Ishikawa (cell line): ENCODE measurements around the gene GSN.

Source experiments
- CEBPB ChIP-seq: IDR thresholded peaks from 2 replicates; pipeline ENCODE4 v1.6.1; 2012
- CREB1 ChIP-seq: IDR thresholded peaks from 2 replicates; pipeline ENCODE4 v1.6.1; 2012; ENCODE audit warnings: low read depth
- EGR1 ChIP-seq: IDR thresholded peaks from 2 replicates; pipeline ENCODE4 v1.6.1; 2012
- EP300 ChIP-seq: IDR thresholded peaks from 2 replicates; pipeline ENCODE4 v1.6.1; 2012; ENCODE audit warnings: borderline replicate concordance
- FOXM1 ChIP-seq: IDR thresholded peaks from 2 replicates; pipeline ENCODE4 v1.6.1; 2012; ENCODE audit warnings: low read depth, borderline replicate concordance
- NFIC ChIP-seq: IDR thresholded peaks from 2 replicates; pipeline ENCODE4 v1.6.1; 2012
- RAD21 ChIP-seq: IDR thresholded peaks from 2 replicates; pipeline ENCODE4 v1.6.1; 2012; ENCODE audit warnings: low read depth
- TAF1 ChIP-seq: IDR thresholded peaks from 2 replicates; pipeline ENCODE4 v1.6.1; 2012; ENCODE audit warnings: low read depth, mild to moderate bottlenecking
- TCF12 ChIP-seq: IDR thresholded peaks from 2 replicates; pipeline ENCODE4 v1.6.1; 2012; ENCODE audit warnings: low read depth
- TEAD4 ChIP-seq: IDR thresholded peaks from 2 replicates; pipeline ENCODE4 v1.6.1; 2012
- YY1 ChIP-seq: IDR thresholded peaks from 2 replicates; pipeline ENCODE4 v1.6.1; 2012; ENCODE audit warnings: low read depth
- ZBTB7A ChIP-seq: IDR thresholded peaks from 2 replicates; pipeline ENCODE4 v1.6.1; 2012; ENCODE audit warnings: low read depth
- TF ChIP-seq, protein P1 (sequence below): IDR thresholded peaks from 2 replicates; pipeline ENCODE4 v1.6.1; 2012
- TF ChIP-seq, protein P2 (sequence below): IDR thresholded peaks from 2 replicates; pipeline ENCODE4 v1.6.1; 2012
- TF ChIP-seq, protein P3 (sequence below): IDR thresholded peaks from 2 replicates; pipeline ENCODE4 v1.6.1; 2012; ENCODE audit warnings: low read depth, mild to moderate bottlenecking

Gene GSN

DNA sequence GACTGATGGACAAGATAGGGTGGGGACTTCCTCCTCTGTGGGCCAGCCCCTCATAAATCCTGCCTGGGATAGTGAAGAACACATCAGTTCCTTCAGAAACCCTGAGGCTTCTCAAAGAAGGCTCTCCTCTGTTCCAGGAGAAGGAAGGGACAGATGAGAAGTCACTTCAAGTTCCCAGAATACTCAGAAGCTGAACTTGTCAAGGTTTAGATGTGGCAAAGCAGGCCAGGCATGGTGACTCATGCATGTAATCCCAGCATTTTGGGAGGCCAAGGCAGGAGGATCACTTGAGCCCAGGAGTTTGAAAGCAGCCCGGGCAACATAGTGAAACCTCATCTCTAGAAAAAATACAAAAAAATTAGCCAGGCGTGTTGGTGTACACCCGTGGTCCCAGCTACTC, 63.6 kb downstream of the GSN start:
- TF ChIP-seq FOXM1, result no peak
- TF ChIP-seq TEAD4, result no peak
- TF ChIP-seq EGR1, result no peak
- TF ChIP-seq, protein P1, sequence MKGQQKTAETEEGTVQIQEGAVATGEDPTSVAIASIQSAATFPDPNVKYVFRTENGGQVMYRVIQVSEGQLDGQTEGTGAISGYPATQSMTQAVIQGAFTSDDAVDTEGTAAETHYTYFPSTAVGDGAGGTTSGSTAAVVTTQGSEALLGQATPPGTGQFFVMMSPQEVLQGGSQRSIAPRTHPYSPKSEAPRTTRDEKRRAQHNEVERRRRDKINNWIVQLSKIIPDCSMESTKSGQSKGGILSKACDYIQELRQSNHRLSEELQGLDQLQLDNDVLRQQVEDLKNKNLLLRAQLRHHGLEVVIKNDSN, result no peak
- TF ChIP-seq CREB1, result no peak

DNA sequence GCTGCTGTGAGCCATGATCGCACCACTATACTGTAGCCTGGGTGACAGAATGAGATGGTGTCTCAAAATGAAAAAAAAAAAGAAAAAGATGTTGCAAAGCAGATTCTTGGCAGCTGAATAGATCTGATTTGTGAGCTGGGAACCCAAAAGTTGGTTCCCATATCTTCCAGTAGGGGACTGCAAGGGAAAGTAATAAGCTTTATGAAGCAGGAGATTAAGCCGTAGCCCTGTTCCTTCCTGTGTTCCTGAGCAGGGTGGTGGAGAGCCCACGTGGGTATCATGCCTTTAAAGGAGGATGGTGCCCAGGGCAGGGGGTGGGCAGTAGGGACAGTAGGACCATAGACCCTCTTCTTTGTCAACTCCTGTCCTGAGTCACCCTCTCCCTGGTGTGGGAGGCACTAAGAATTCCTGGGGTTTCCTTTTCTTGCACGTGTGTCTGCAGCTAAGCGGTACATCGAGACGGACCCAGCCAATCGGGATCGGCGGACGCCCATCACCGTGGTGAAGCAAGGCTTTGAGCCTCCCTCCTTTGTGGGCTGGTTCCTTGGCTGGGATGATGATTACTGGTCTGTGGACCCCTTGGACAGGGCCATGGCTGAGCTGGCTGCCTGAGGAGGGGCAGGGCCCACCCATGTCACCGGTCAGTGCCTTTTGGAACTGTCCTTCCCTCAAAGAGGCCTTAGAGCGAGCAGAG, 64.2 kb downstream of the GSN start:
- TF ChIP-seq, protein P2, sequence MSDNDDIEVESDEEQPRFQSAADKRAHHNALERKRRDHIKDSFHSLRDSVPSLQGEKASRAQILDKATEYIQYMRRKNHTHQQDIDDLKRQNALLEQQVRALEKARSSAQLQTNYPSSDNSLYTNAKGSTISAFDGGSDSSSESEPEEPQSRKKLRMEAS, result no peak
- no peak for TF ChIP-seq FOXM1

DNA sequence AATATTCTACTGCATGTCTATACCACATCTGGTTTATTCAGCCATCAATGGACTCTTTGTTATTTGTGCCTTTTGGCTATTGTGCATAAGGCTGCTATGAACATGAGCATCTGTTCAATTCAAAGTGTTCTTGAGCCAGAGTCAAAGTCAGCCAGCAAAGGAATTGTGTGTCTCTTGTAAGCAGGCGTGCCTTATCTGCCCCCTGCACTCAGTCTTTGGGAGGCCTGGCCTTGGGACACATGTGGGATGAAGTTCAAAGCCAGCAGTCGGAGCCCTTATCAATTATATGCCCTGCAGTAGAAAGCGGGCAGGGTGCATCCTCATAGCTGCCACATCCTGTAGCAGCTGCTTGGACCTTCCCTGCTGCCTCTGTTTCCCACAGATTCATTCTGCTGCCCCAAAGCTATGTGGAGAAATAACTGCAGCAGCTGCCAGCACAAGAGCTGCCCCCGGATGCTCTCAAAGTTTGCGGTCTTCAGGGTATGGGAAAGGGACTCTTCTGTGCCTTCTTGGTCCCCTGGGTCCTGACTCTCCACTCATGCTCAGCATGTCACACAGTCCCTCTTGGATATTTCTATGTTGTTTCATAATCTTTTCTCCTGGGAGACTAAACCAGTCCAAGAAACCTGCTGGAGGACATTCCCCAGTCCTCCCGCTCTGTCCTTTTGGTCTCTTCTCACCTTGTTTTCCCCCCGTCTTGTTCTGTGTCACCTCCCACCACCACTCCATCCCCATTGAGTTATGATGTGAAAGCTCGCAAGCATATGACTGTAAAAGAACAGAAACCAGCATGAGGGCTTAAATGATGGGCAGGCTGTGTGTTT, 66.2 kb downstream of the GSN start:
- TF ChIP-seq, protein P3, sequence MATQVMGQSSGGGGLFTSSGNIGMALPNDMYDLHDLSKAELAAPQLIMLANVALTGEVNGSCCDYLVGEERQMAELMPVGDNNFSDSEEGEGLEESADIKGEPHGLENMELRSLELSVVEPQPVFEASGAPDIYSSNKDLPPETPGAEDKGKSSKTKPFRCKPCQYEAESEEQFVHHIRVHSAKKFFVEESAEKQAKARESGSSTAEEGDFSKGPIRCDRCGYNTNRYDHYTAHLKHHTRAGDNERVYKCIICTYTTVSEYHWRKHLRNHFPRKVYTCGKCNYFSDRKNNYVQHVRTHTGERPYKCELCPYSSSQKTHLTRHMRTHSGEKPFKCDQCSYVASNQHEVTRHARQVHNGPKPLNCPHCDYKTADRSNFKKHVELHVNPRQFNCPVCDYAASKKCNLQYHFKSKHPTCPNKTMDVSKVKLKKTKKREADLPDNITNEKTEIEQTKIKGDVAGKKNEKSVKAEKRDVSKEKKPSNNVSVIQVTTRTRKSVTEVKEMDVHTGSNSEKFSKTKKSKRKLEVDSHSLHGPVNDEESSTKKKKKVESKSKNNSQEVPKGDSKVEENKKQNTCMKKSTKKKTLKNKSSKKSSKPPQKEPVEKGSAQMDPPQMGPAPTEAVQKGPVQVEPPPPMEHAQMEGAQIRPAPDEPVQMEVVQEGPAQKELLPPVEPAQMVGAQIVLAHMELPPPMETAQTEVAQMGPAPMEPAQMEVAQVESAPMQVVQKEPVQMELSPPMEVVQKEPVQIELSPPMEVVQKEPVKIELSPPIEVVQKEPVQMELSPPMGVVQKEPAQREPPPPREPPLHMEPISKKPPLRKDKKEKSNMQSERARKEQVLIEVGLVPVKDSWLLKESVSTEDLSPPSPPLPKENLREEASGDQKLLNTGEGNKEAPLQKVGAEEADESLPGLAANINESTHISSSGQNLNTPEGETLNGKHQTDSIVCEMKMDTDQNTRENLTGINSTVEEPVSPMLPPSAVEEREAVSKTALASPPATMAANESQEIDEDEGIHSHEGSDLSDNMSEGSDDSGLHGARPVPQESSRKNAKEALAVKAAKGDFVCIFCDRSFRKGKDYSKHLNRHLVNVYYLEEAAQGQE, result no peak
- no peak for TF ChIP-seq TCF12
- TF ChIP-seq, protein P2, result no peak

DNA sequence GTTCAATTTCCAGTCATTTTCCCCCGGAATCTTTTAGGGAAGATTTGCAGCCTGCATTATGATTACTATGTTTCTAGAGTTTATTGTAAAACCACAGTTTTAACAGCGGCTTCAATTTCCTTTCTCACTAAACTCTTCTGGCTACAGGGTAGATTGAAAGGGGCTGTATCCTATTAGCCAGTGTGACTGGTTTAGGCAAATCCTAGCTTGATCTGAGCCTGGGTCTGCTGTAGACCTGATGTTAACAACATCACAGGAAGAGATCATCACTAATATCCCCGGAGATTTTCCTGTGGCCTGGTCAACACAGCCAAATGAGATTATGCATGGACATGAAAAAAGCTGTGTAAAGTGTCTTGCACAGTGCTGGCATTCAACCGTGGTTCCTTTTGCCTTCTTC, 68.7 kb downstream of the GSN start:
- no peak for TF ChIP-seq CREB1
- TF ChIP-seq, protein P1, result no peak
- no peak for TF ChIP-seq CEBPB
- no peak for TF ChIP-seq YY1
- no peak for TF ChIP-seq RAD21
- TF ChIP-seq EGR1, result no peak
- no peak for TF ChIP-seq EP300
- no peak for TF ChIP-seq TEAD4
- no peak for TF ChIP-seq NFIC
- TF ChIP-seq, protein P2, result no peak
- no peak for TF ChIP-seq TCF12
- no peak for TF ChIP-seq FOXM1

DNA sequence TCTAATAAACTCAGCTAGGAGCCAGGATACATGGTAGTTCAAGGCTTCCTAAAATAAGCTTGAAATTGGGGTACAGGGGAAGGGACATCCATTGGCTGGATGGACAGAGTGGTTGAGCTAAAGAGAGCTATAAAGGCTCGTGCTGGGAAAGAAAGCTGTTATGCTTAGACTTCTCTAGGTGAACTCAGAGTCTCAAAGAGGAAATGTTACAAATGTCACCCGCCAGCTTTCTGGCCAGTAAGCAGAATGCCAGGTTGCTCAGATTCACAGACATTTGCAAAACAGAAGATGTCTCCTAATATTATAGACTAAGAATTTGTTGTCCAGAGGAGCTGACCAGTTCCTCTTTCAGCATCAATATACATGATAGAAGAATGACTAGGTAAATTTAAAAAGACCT, 71.5 kb downstream of the GSN start:
- no peak for TF ChIP-seq EGR1
- no peak for TF ChIP-seq TEAD4
- TF ChIP-seq, protein P1, result no peak
- no peak for TF ChIP-seq EP300
- TF ChIP-seq TCF12, result no peak
- TF ChIP-seq TAF1, result no peak
- TF ChIP-seq, protein P3, result no peak
- TF ChIP-seq YY1, result no peak
- no peak for TF ChIP-seq NFIC
- TF ChIP-seq, protein P2, result no peak
- no peak for TF ChIP-seq RAD21
- TF ChIP-seq CEBPB, result no peak
- TF ChIP-seq ZBTB7A, result no peak
